SK-N-SH (cell line): ENCODE results near the gene HAUS3. TPM values are rescaled to one million over a fixed set of nuclear protein-coding genes. Genes with fewer than 3 reads are reported as not detected.

Source experiments
- CTCF ChIA-PET: fragments of 300-600, 350-600 bp; formaldehyde crosslinking; extraction: SDS; loops from one replicate; lab custom pipeline; 2021; lab: Yijun Ruan, JAX
- POLR2A ChIA-PET: fragments of 350-600 bp; sonication (Branson Sonifier 250); formaldehyde crosslinking; extraction: SDS; loops from one replicate; lab custom pipeline; 2020; ENCODE audit warnings: antibody characterized with exemption, inconsistent platforms; lab: Yijun Ruan, JAX
- DNase-seq: peaks from one replicate; pipeline ENCODE4 v3.0.0; 2012
- H2AFZ ChIP-seq: fragments of 200-600 bp; sonication (generic); 2 replicates; pipeline ENCODE4 v1.8.1; 2016; ENCODE audit warnings: antibody characterized with exemption, mild to moderate bottlenecking, low read depth
- H3F3A ChIP-seq: fragments of 200-600 bp; sonication (generic); replicated peaks from 2 replicates; pipeline ENCODE3; 2016; ENCODE audit warnings: antibody characterized with exemption, mild to moderate bottlenecking; ENCODE audit not compliant: insufficient read depth
- H3K27ac ChIP-seq, 2 experiments: fragments of 200-500 bp in 1 of 2; fragments of 200-600 bp in 1 of 2; sonication (Bioruptor generic) in 1 of 2; sonication (generic), shearing (Covaris generic) in 1 of 2; 2 replicates each; pipeline versions ENCODE4 v1.5.1 to v1.6.1; 2014 to 2016; ENCODE audit warnings: low read depth in 2 of 2, inconsistent platforms in 1 of 2, low read length in 1 of 2, mild to moderate bottlenecking in 1 of 2, mixed read lengths in 1 of 2
- H3K27me3 ChIP-seq: fragments of 200-600 bp; sonication (generic), shearing (Covaris generic); 2 replicates; pipeline ENCODE4 v1.6.1; 2016; ENCODE audit warnings: mixed run types; ENCODE audit not compliant: insufficient read depth
- H3K36me3 ChIP-seq, 2 experiments: fragments of 200-500 bp in 1 of 2; fragments of 200-600 bp in 1 of 2; sonication (Bioruptor generic) in 1 of 2; sonication (generic) in 1 of 2; replicated peaks in 1 of 2; 2 replicates each; pipeline versions ENCODE3 to v1.5.1; 2014 to 2016; ENCODE audit warnings: low read length in 1 of 2, mild to moderate bottlenecking in 1 of 2; ENCODE audit not compliant: insufficient read depth in 2 of 2, control insufficient read depth in 1 of 2
- H3K4me1 ChIP-seq, 2 experiments: fragments of 200-500 bp in 1 of 2; fragments of 200-600 bp in 1 of 2; sonication (Bioruptor generic) in 1 of 2; sonication (generic), shearing (Covaris generic) in 1 of 2; 2 replicates each; pipeline versions ENCODE4 v1.5.1 to v1.6.1; 2014 to 2016; ENCODE audit warnings: low read depth in 1 of 2, low read length in 1 of 2, mixed run types in 1 of 2; ENCODE audit not compliant: insufficient read depth in 2 of 2, control insufficient read depth in 1 of 2
- H3K4me2 ChIP-seq: fragments of 200-600 bp; sonication (generic), shearing (Covaris generic); 2 replicates; pipeline ENCODE4 v1.6.1; 2017; ENCODE audit warnings: mixed run types
- H3K4me3 ChIP-seq, 2 experiments: fragments of 200-500 bp in 1 of 2; fragments of 200-600 bp in 1 of 2; sonication (Bioruptor generic) in 1 of 2; sonication (generic), shearing (Covaris generic) in 1 of 2; 2 replicates each; pipeline versions ENCODE4 v1.5.1 to v1.8.1; 2014 to 2016; ENCODE audit warnings: low read depth in 2 of 2, inconsistent platforms in 1 of 2, low read length in 1 of 2, mild to moderate bottlenecking in 1 of 2, mixed read lengths in 1 of 2, moderate library complexity in 1 of 2
- H3K79me2 ChIP-seq: fragments of 200-600 bp; sonication (generic); 2 replicates; pipeline ENCODE4 v1.8.1; 2017; ENCODE audit warnings: mild to moderate bottlenecking; ENCODE audit not compliant: insufficient read depth
- H3K9ac ChIP-seq: fragments of 200-600 bp; sonication (generic); 2 replicates; pipeline ENCODE4 v1.6.1; 2017; ENCODE audit warnings: mixed run types
- H3K9me2 ChIP-seq: fragments of 200-600 bp; sonication (generic); 2 replicates; pipeline ENCODE4 v1.6.1; 2017; ENCODE audit warnings: mixed run types
- H3K9me3 ChIP-seq: fragments of 200-600 bp; sonication (generic); 2 replicates; pipeline ENCODE4 v1.6.1; 2017; ENCODE audit warnings: mixed run types, mild to moderate bottlenecking, moderate library complexity
- H4K20me1 ChIP-seq: fragments of 200-600 bp; sonication (generic); 2 replicates; pipeline ENCODE4 v1.6.1; 2017; ENCODE audit warnings: mild to moderate bottlenecking, mixed run types; ENCODE audit not compliant: insufficient read depth
- CHD2 ChIP-seq: fragments of 150-350 bp; IDR thresholded peaks from 2 replicates; pipeline ENCODE4 v1.6.1; 2018; ENCODE audit warnings: low read length; ENCODE audit not compliant: partially characterized antibody
- ELF1 ChIP-seq: IDR thresholded peaks from 2 replicates; pipeline ENCODE4 v1.4.0; 2012
- EP300 ChIP-seq, 2 experiments: IDR thresholded peaks; 2 replicates each; pipeline versions ENCODE4 v1.4.0 to v1.6.1; 2012; ENCODE audit warnings: borderline replicate concordance in 1 of 2, low read depth in 1 of 2, low read length in 1 of 2
- GATA2 ChIP-seq: sonication (generic); formaldehyde crosslinking; IDR thresholded peaks from 2 replicates; pipeline ENCODE4 v1.5.0; 2020; ENCODE audit warnings: mild to moderate bottlenecking, missing genetic modification reagents
- IRF3 ChIP-seq: fragments of 150-350 bp; IDR thresholded peaks from 2 replicates; pipeline ENCODE4 v1.6.1; 2016; ENCODE audit warnings: mild to moderate bottlenecking, low read depth, low read length
- JUND ChIP-seq: IDR thresholded peaks from 2 replicates; pipeline ENCODE4 v1.4.0; 2012
- NFIC ChIP-seq: IDR thresholded peaks from 2 replicates; pipeline ENCODE4 v1.4.0; 2012; ENCODE audit warnings: borderline replicate concordance
- NRF1 ChIP-seq: IDR thresholded peaks from 2 replicates; pipeline ENCODE4 v1.6.1; 2012; ENCODE audit warnings: low read depth, mild to moderate bottlenecking, low read length
- RAD21 ChIP-seq: IDR thresholded peaks from 2 replicates; pipeline ENCODE4 v1.6.1; 2012; ENCODE audit warnings: mild to moderate bottlenecking, low read length
- REST ChIP-seq: IDR thresholded peaks from 2 replicates; pipeline ENCODE4 v1.6.1; 2012; ENCODE audit warnings: mild to moderate bottlenecking, low read depth, low read length, moderate library complexity
- RFX5 ChIP-seq: IDR thresholded peaks from 2 replicates; pipeline ENCODE4 v1.6.1; 2012; ENCODE audit warnings: mild to moderate bottlenecking, improper control_type of control experiment, low read length
- RXRA ChIP-seq: IDR thresholded peaks from 2 replicates; pipeline ENCODE4 v1.4.0; 2012; ENCODE audit warnings: low read depth, mild to moderate bottlenecking, borderline replicate concordance
- WGBS: methylation state at CpG from one replicate; pipeline ENCODE4 v1.1.6; 2017; ENCODE audit warnings: low lambda C conversion rate; 5-methylcytosine and 5-hydroxymethylcytosine counted together
- polyA plus RNA-seq, 3 experiments: library from polyadenylated mRNA; depleted of rRNA; stranded (reverse); fragments of >200 nt; gene quantifications; 2 replicates each; pipeline ENCODE4 v1.2.3, GENCODE V29; 2012
- small RNA-seq, 7 experiments: library from RNA; depleted of rRNA; stranded (forward); fragments of <200 nt; gene quantifications; one replicate each; pipeline ENCODE3, GENCODE V24; 2012

Gene HAUS3
- polyA plus RNA-seq, 1 of the 3 experiments (the other 2 are of a cell fraction) = 6.3 TPM

- Histone ChIP-seq H3F3A (peaks cover 3% of the 10 kb centered on the region), H3K9ac (no peak overlapping the region), H3K27ac (no peak overlapping the region), H3K4me3 (no peak overlapping the region), H3K4me1 (no peaks in the 10 kb centered on the region), H3K36me3 (no peaks in the 10 kb centered on the region), H4K20me1 (no peaks in the 10 kb centered on the region), H3K79me2 (no peaks in the 10 kb centered on the region), H3K4me2 (no peak overlapping the region), H3K9me3 (no peaks in the 10 kb centered on the region), H3K9me2 (no peaks in the 10 kb centered on the region), H2AFZ (no peak overlapping the region), H3K27me3 (no peaks in the 10 kb centered on the region)
- ChIA-PET CTCF (no interaction called here), POLR2A (no interaction called here)
- TF ChIP-seq RFX5 = no peak
- TF ChIP-seq GATA2 (CRISPR knock-in tag) = no peak
- no peak for TF ChIP-seq IRF3
- no peak for TF ChIP-seq JUND
- TF ChIP-seq REST = no peak
- TF ChIP-seq RXRA = no peak
- TF ChIP-seq NFIC = no peak
- TF ChIP-seq ELF1 = no peak
- no peak for TF ChIP-seq EP300 (IDR thresholded peaks at IDR 0.05; ENCODE audit: borderline replicate concordance in 1 of 2, low read depth in 1 of 2, low read length in 1 of 2)
- TF ChIP-seq NRF1 = no peak
- TF ChIP-seq RAD21 = no peak
- TF ChIP-seq CHD2 = no peak
- WGBS = no CpG with 5 or more reads among the region's 1 CpG
- no peak for DNase-seq
Measured at GRCh38 chr4:2178986-2179385, 62.9 kb downstream of the HAUS3 start.

Small RNAs within 50 kb of the gene (small RNA-seq; reads per million reads assigned to genes)
- 0 reads per million in 7 experiments for gene COX6B1P5

Other genes starting within 250 kb of the HAUS3 start
- 17.3 and 26.8 TPM in 2 replicates for gene NELFA, start 233.1 kb downstream of the HAUS3 start, polyA plus RNA-seq (2012; rRNA removed)
- 0.43 and 0.86 TPM in 2 replicates for gene NAT8L, start 182.8 kb downstream of the HAUS3 start, polyA plus RNA-seq (2012; rRNA removed)
- gene POLN, start within 50 bp of the HAUS3 start, polyA plus RNA-seq (2012; rRNA removed) = 0.67 and 1.2 TPM in 2 replicates
- 38.6 and 42.2 TPM in 2 replicates for gene MXD4, start 20.0 kb upstream of the HAUS3 start, polyA plus RNA-seq (2012; rRNA removed)
- 2.9 and 3.2 TPM in 2 replicates for gene ZFYVE28, start 176.5 kb upstream of the HAUS3 start, polyA plus RNA-seq (2012; rRNA removed)
- gene CFAP99, start 176.8 kb upstream of the HAUS3 start, polyA plus RNA-seq (2012; rRNA removed) = 0.13 and 0.55 TPM in 2 replicates
- 60.7 and 85.3 TPM in 2 replicates for gene RNF4, start 227.0 kb upstream of the HAUS3 start, polyA plus RNA-seq (2012; rRNA removed)